Endothelial cell of umbilical vein (primary cell): ENCODE measurements around the gene BAG3. TPM values are rescaled to one million over a fixed set of nuclear protein-coding genes. Genes with fewer than 3 reads are reported as not detected.

Experiments used
- BruUV-seq: library from RNA; stranded (reverse); fragments of 400-500 nt; replicated peaks from 2 replicates; lab custom pipeline; 2021; lab: Mats Ljungman, UMichigan
- CTCF ChIA-PET: fragments of 300-600, 350-600 bp; sonication (Branson Sonifier 250); formaldehyde crosslinking; loops from one replicate; lab custom pipeline; 2021; ENCODE audit warnings: antibody characterized with exemption, inconsistent platforms; lab: Charles Lee
- POLR2A ChIA-PET: fragments of 300-600, 350-600 bp; sonication (Branson Sonifier 250); formaldehyde crosslinking; loops from one replicate; lab custom pipeline; 2021; ENCODE audit warnings: antibody characterized with exemption, inconsistent platforms; lab: Charles Lee
- DNase-seq: peaks from one replicate; pipeline ENCODE4 v3.0.0-alpha.2; 2011; ENCODE audit warnings: low read depth, low spot score
- FAIRE-seq: peaks from 2 replicates; lab custom pipeline; 2011; peaks lifted over from hg19 to GRCh38; lab: Jason Lieb, UNC
- H2AFZ ChIP-seq: 2 replicates; pipeline ENCODE4 v1.6.0; 2012; ENCODE audit warnings: low read depth, low read length, control low read depth, inconsistent platforms
- H3K27ac ChIP-seq: 2 replicates; pipeline ENCODE4 v1.5.1; 2011; ENCODE audit warnings: low read depth, mild to moderate bottlenecking, control low read depth, low read length, moderate library complexity; ENCODE audit not compliant: insufficient read depth
- H3K27me3 ChIP-seq, 2 experiments: 2 replicates each; pipeline versions ENCODE4 v1.6.0 to v1.6.1; 2011; ENCODE audit warnings: low read length in 2 of 2, mixed read lengths in 1 of 2; ENCODE audit not compliant: control insufficient read depth in 2 of 2, insufficient read depth in 2 of 2
- H3K36me3 ChIP-seq, 2 experiments: 2 replicates in 1 of 2; 3 replicates in 1 of 2; pipeline ENCODE4 v1.5.1; 2011; ENCODE audit warnings: low read length in 2 of 2, mild to moderate bottlenecking in 1 of 2, moderate library complexity in 1 of 2; ENCODE audit not compliant: control insufficient read depth in 2 of 2, insufficient read depth in 2 of 2; ENCODE audit errors: extremely low read depth in 1 of 2
- H3K4me1 ChIP-seq: 3 replicates; pipeline ENCODE4 v1.5.1; 2011; ENCODE audit warnings: mild to moderate bottlenecking, low read length; ENCODE audit not compliant: control insufficient read depth, insufficient read depth; ENCODE audit errors: extremely low read depth
- H3K4me2 ChIP-seq: 2 replicates; pipeline ENCODE4 v1.6.1; 2011; ENCODE audit warnings: low read length, control low read depth, mixed read lengths; ENCODE audit not compliant: insufficient read depth
- H3K4me3 ChIP-seq, 3 experiments: fragments of 200-600 bp in 1 of 3; sonication (generic), shearing (Covaris generic) in 1 of 3; replicated peaks in 1 of 3; 2 replicates each; pipeline ENCODE4 v1.5.1; 2011 to 2016; ENCODE audit warnings: control low read depth in 3 of 3, low read length in 3 of 3, mild to moderate bottlenecking in 2 of 3, inconsistent platforms in 1 of 3, low read depth in 1 of 3, moderate library complexity in 1 of 3; ENCODE audit not compliant: insufficient read depth in 1 of 3
- H3K79me2 ChIP-seq: 2 replicates; pipeline ENCODE4 v1.6.0; 2012; ENCODE audit warnings: low read length, inconsistent platforms; ENCODE audit not compliant: control insufficient read depth, insufficient read depth
- H3K9ac ChIP-seq: replicated peaks from 2 replicates; pipeline ENCODE3; 2011; ENCODE audit warnings: low read length, control low read depth; ENCODE audit not compliant: insufficient read depth; ENCODE audit errors: extremely low read depth
- H3K9me1 ChIP-seq: replicated peaks from 3 replicates; pipeline ENCODE4 v1.6.0; 2011; ENCODE audit warnings: mild to moderate bottlenecking, low read length; ENCODE audit not compliant: control insufficient read depth, insufficient read depth; ENCODE audit errors: extremely low read depth
- H3K9me3 ChIP-seq: replicated peaks from 2 replicates; pipeline ENCODE4 v1.5.1; 2012; ENCODE audit warnings: low read length, inconsistent platforms; ENCODE audit not compliant: control insufficient read depth, insufficient read depth
- H4K20me1 ChIP-seq: replicated peaks from 2 replicates; pipeline ENCODE3; 2011; ENCODE audit warnings: mild to moderate bottlenecking, low read length; ENCODE audit not compliant: control insufficient read depth, insufficient read depth; ENCODE audit errors: extremely low read depth
- GATA2 ChIP-seq: IDR thresholded peaks from 2 replicates; pipeline ENCODE4 v1.7.0; 2011; ENCODE audit warnings: low read depth, mild to moderate bottlenecking, moderate library complexity, mixed read lengths, low read length; ENCODE audit not compliant: insufficient read length, insufficient read depth
- MYC ChIP-seq: IDR thresholded peaks from one replicate; pipeline ENCODE4 v1.6.1; 2011; ENCODE audit warnings: mild to moderate bottlenecking, low read depth, low read length
- POLR2A ChIP-seq: IDR thresholded peaks from 2 replicates; pipeline ENCODE4 v1.6.1; 2012; ENCODE audit warnings: low read depth, mild to moderate bottlenecking, control low read depth, low read length
- POLR2AphosphoS5 ChIP-seq: IDR thresholded peaks from 2 replicates; pipeline ENCODE4 v1.6.1; 2012; ENCODE audit warnings: low read depth, mild to moderate bottlenecking, control low read depth, low read length, moderate library complexity; ENCODE audit not compliant: insufficient read depth
- dilution Hi-C: fragments of 300-500 bp; cut with MboI; formaldehyde crosslinking; loops from one replicate; pipeline ENCODE4 v1.15.0; 2019; ENCODE audit warnings: low sequenced_read_pairs; ENCODE audit not compliant: extremely low pct_ligation_motif_present
- intact Hi-C: fragments of 100-400 bp; cut with micrococcal nuclease; formaldehyde crosslinking; loops from one replicate; pipeline ENCODE4 v1.10.0; 2022
- polyA plus RNA-seq, 4 experiments: library from polyadenylated mRNA; depleted of rRNA in 3 of 4; stranded (reverse) in 3 of 4; unstranded in 1 of 4; fragments of >200 nt; gene quantifications; 2 replicates each; pipeline versions ENCODE4 v1.2.1 to v1.2.3, GENCODE V29; 2011 to 2012; ENCODE audit warnings: missing spikeins in 1 of 4
- total RNA-seq: library from RNA; stranded (reverse); gene quantifications from 2 replicates; pipeline ENCODE4 v1.2.3, GENCODE V29; 2021
- TF ChIP-seq, protein P1 (sequence below), 2 donors: IDR thresholded peaks; 1 replicate in 1 of 2; 2 replicates in 1 of 2; pipeline ENCODE4 v1.5.1; 2011; ENCODE audit warnings: low read length in 2 of 2, mild to moderate bottlenecking in 2 of 2, moderate library complexity in 2 of 2, control low read depth in 1 of 2, inconsistent platforms in 1 of 2, low read depth in 1 of 2; ENCODE audit not compliant: insufficient read depth in 1 of 2; ENCODE audit errors: extremely low read depth in 1 of 2

The BAG3 gene
- total and polyA plus RNA-seq, 2 donors (not counting 3 experiments of a cell fraction or from before 2014, with no cell fraction given), result 25.2 to 66.7 TPM

DNA sequence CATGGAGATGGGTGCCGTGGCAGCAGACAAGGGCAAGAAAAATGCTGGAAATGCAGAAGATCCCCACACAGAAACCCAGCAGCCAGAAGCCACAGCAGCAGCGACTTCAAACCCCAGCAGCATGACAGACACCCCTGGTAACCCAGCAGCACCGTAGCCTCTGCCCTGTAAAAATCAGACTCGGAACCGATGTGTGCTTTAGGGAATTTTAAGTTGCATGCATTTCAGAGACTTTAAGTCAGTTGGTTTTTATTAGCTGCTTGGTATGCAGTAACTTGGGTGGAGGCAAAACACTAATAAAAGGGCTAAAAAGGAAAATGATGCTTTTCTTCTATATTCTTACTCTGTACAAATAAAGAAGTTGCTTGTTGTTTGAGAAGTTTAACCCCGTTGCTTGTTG is 25.9 kb downstream of the BAG3 start:
- Histone ChIP-seq H3K4me2 (no peak overlapping the region), H3K27ac (no peak overlapping the region), H3K36me3 (peaks cover 16 to 23% of the 10 kb centered on the region in 2 experiments), H3K9ac (no peak overlapping the region), H4K20me1 (no peaks in the 10 kb centered on the region), H3K79me2 (peaks cover 16% of the 10 kb centered on the region), H2AFZ (no peak overlapping the region), H3K9me1 (no peaks in the 10 kb centered on the region), H3K4me1 (peaks cover 25% of the 10 kb centered on the region), H3K9me3 (no peaks in the 10 kb centered on the region), H3K4me3 (no peak overlapping the region), H3K27me3 (no peaks in the 10 kb centered on the region)
- FAIRE-seq (no peak), DNase-seq (no peak)
- CTCF ChIA-PET, result no interaction called here
- POLR2A ChIA-PET, result no interaction called here
- intact Hi-C loops, result no loop called here
- BruUV-seq, result no TSS peak
- dilution Hi-C loops, result no loop called here
- TF ChIP-seq, protein P1, sequence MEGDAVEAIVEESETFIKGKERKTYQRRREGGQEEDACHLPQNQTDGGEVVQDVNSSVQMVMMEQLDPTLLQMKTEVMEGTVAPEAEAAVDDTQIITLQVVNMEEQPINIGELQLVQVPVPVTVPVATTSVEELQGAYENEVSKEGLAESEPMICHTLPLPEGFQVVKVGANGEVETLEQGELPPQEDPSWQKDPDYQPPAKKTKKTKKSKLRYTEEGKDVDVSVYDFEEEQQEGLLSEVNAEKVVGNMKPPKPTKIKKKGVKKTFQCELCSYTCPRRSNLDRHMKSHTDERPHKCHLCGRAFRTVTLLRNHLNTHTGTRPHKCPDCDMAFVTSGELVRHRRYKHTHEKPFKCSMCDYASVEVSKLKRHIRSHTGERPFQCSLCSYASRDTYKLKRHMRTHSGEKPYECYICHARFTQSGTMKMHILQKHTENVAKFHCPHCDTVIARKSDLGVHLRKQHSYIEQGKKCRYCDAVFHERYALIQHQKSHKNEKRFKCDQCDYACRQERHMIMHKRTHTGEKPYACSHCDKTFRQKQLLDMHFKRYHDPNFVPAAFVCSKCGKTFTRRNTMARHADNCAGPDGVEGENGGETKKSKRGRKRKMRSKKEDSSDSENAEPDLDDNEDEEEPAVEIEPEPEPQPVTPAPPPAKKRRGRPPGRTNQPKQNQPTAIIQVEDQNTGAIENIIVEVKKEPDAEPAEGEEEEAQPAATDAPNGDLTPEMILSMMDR (IDR thresholded peaks at IDR 0.05; ENCODE audit: extremely low read depth in 1 of 2, insufficient read depth in 1 of 2, low read depth in 1 of 2, low read length in 2 of 2), result no peak
- TF ChIP-seq POLR2AphosphoS5 (no peak), GATA2 (no peak), POLR2A (no peak), MYC (no peak)
